Stimulated activated naive CD4-positive, alpha-beta T cell (primary cell): Measurements from ENCODE around the gene GALR1.
"Not testable (repeated sequence)": the region's sequence is repeated elsewhere in the genome, so short reads cannot be mapped to it uniquely, and the experiment has no call there.

Experiments
- DNase-seq, 6 experiments: peaks; one replicate each; lab custom pipeline; 2025; lab: John Stamatoyannopoulos, UW

The GALR1 gene

GRCh38 chr18:77250926-77251729, 1.5 kb downstream of the GALR1 start:
- no peak for DNase-seq

- no peak for DNase-seq
These were observed 2.0 kb downstream of the GALR1 start for GRCh38 chr18:77251730-77252050.

- DNase-seq: no peak
These were observed 5.2 kb downstream of the GALR1 start for GRCh38 chr18:77254711-77255405.

- DNase-seq: no peak
These were observed 5.9 kb downstream of the GALR1 start for GRCh38 chr18:77255426-77256105.

GRCh38 chr18:77262643-77263465, 13.2 kb downstream of the GALR1 start:
- DNase-seq: no peak

- DNase-seq: no peak
These were observed 13.8 kb downstream of the GALR1 start for GRCh38 chr18:77263466-77263763.

GRCh38 chr18:77267969-77268368, 18.3 kb downstream of the GALR1 start:
- no peak for DNase-seq

- no peak for DNase-seq
These were observed 18.8 kb downstream of the GALR1 start for GRCh38 chr18:77268456-77268855.

GRCh38 chr18:77271576-77272481, 22.2 kb downstream of the GALR1 start:
- DNase-seq: no peak

GRCh38 chr18:77290841-77291240, 41.2 kb downstream of the GALR1 start:
- DNase-seq: not testable (repeated sequence)

- DNase-seq: no peak
These were observed 48.5 kb downstream of the GALR1 start for GRCh38 chr18:77298172-77298571.

GRCh38 chr18:77299706-77300105, 50.1 kb downstream of the GALR1 start:
- DNase-seq: no peak

- no peak for DNase-seq
These were observed 50.9 kb downstream of the GALR1 start for GRCh38 chr18:77300579-77300978.

- no peak for DNase-seq
These were observed 54.6 kb downstream of the GALR1 start for GRCh38 chr18:77304268-77304667.

GRCh38 chr18:77305676-77306075, 56.0 kb downstream of the GALR1 start:
- no peak for DNase-seq

- DNase-seq: no peak
These were observed 58.6 kb downstream of the GALR1 start for GRCh38 chr18:77308216-77308615.

GRCh38 chr18:77314511-77314910, 64.9 kb downstream of the GALR1 start:
- no peak for DNase-seq

GRCh38 chr18:77314952-77315351, 65.3 kb downstream of the GALR1 start:
- DNase-seq: no peak

GRCh38 chr18:77316008-77316407, 66.4 kb downstream of the GALR1 start:
- DNase-seq: no peak

GRCh38 chr18:77316641-77317040, 67.0 kb downstream of the GALR1 start:
- DNase-seq: no peak

- DNase-seq: no peak
These were observed 71.4 kb downstream of the GALR1 start for GRCh38 chr18:77320971-77321559.
